K562 (cell line): ENCODE data around the gene PROM2.

ENCODE experiments used
- E2F4 ChIP-seq: sonication (generic); formaldehyde crosslinking; IDR thresholded peaks from 2 replicates; pipeline ENCODE4 v1.8.0; 2022; ENCODE audit warnings: mild to moderate bottlenecking, low read depth, missing genetic modification reagents
- ELF2 ChIP-seq: fragments of 250-450 bp; sonication (Bioruptor Pico); IDR thresholded peaks from 2 replicates; pipeline ENCODE4 v1.5.0; 2021; ENCODE audit warnings: mild to moderate bottlenecking
- ETV5 ChIP-seq: sonication (generic); formaldehyde crosslinking; IDR thresholded peaks from 2 replicates; pipeline ENCODE4 v1.4.0; 2020; ENCODE audit warnings: low read depth, mild to moderate bottlenecking, missing genetic modification reagents
- GABPA ChIP-seq: fragments of 200-800 bp; sonication (Bioruptor generic); conservative IDR thresholded peaks from 2 replicates; pipeline ENCODE4 v1.6.1; 2016; ENCODE audit warnings: low read depth, missing genetic modification characterization, missing compliant biosample characterization
- LARP7 ChIP-seq: fragments of 450-650 bp; IDR thresholded peaks from 2 replicates; pipeline ENCODE4 v1.6.1; 2016
- MAZ ChIP-seq, 2 experiments: fragments of 450-650 bp in 1 of 2; sonication (generic) in 1 of 2; formaldehyde crosslinking; IDR thresholded peaks in 1 of 2; conservative IDR thresholded peaks in 1 of 2; 2 replicates each; pipeline versions ENCODE4 v1.4.0 to v1.5.0; 2020; ENCODE audit warnings: mild to moderate bottlenecking in 1 of 2, missing genetic modification reagents in 1 of 2
- SUPT5H ChIP-seq: fragments of 450-650 bp; IDR thresholded peaks from 2 replicates; pipeline ENCODE4 v1.6.1; 2016
- TARDBP ChIP-seq: fragments of 450-650 bp; IDR thresholded peaks from 2 replicates; pipeline ENCODE4 v1.6.1; 2016
- TF ChIP-seq, protein P1 (sequence below): fragments of 250-450 bp; sonication (Bioruptor Pico); IDR thresholded peaks from 2 replicates; pipeline ENCODE4 v1.5.0; 2020; ENCODE audit warnings: mild to moderate bottlenecking, borderline replicate concordance

DNA sequence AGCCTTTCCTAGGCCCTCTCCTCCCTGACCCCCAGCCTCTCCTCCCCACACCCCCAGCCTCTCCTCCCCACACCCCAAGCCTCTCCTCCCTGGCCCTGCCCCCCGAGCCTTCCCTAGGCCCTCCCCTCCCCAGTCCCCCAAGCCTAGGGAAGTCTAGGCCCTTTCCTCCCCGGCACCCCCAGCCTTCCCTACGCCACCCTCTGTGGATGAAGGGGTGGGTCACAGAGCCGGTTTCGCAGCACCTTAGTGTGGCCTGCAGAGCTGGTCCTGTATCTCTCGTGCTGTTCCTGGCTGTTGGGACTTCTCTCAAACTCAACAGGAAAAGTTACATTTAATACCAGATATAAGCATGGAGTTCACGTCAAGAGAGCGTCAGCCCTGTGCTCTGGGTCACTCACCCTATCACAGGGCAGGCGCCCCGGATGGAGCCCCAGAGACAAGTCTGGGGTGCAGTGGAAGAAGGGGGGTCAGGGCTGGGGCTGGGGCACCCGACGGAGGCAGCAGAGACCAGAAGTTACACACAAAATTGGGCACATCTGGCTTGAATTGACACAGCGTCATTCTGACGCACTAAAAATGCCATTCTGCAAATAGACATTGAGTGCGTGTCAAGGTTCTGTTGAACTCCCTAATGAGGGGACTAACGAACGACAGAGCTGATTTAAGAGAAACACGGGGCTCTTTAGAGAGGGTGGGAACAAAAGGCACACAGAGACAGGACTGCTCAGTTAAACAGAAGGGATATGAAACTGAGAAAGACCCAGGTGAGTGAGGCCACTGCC, 46.9 kb downstream of the PROM2 start:
- TF ChIP-seq GABPA (tag) (no peak), LARP7 (no peak), TARDBP (no peak), MAZ (CRISPR knock-in tag; conservative IDR thresholded peaks at IDR 0.05 in 1 of 2, IDR thresholded peaks at IDR 0.05 in 1 of 2) (no peak), E2F4 (no peak), ELF2 (CRISPR knock-in tag) (no peak), ETV5 (CRISPR knock-in tag) (no peak), SUPT5H (no peak)
- TF ChIP-seq, protein P1, sequence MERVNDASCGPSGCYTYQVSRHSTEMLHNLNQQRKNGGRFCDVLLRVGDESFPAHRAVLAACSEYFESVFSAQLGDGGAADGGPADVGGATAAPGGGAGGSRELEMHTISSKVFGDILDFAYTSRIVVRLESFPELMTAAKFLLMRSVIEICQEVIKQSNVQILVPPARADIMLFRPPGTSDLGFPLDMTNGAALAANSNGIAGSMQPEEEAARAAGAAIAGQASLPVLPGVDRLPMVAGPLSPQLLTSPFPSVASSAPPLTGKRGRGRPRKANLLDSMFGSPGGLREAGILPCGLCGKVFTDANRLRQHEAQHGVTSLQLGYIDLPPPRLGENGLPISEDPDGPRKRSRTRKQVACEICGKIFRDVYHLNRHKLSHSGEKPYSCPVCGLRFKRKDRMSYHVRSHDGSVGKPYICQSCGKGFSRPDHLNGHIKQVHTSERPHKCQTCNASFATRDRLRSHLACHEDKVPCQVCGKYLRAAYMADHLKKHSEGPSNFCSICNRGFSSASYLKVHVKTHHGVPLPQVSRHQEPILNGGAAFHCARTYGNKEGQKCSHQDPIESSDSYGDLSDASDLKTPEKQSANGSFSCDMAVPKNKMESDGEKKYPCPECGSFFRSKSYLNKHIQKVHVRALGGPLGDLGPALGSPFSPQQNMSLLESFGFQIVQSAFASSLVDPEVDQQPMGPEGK: no peak
